Activated CD8-positive, alpha-beta T cell treated with anti-CD3 and anti-CD28 coated beads, Interleukin-2, amount 10 ng/mL, durations not matched to agents 7 days and 5 days (primary cell): ENCODE results near the gene GPR180. TPM values are rescaled to one million over a fixed set of nuclear protein-coding genes. Genes with fewer than 3 reads are reported as not detected.

Experiments
- ATAC-seq: fragments of 150-1000 bp; cut with Tn5 transposase; one replicate; pipeline ENCODE4 v1.10.0; 2021; ENCODE audit warnings: moderate library complexity
- CTCF ChIA-PET: fragments of 350-600 bp; sonication (Branson Sonifier 250); formaldehyde crosslinking; loops from one replicate; lab custom pipeline; 2021; ENCODE audit warnings: antibody characterized with exemption; lab: Charles Lee
- POLR2A ChIA-PET: fragments of 350-600 bp; sonication (Branson Sonifier 250); formaldehyde crosslinking; loops from one replicate; lab custom pipeline; 2021; ENCODE audit warnings: antibody characterized with exemption; lab: Charles Lee
- DNase-seq: peaks from one replicate; pipeline ENCODE4 v3.0.0-alpha.2; 2020
- H3K27ac Mint-ChIP-seq: one replicate; pipeline ENCODE4 v1.8.0; 2021; ENCODE audit warnings: mild to moderate bottlenecking, mixed read lengths
- H3K27me3 Mint-ChIP-seq: one replicate; pipeline ENCODE4 v1.8.0; 2021; ENCODE audit warnings: low read depth, mixed read lengths
- H3K36me3 Mint-ChIP-seq: one replicate; pipeline ENCODE4 v1.8.0; 2021; ENCODE audit warnings: low read depth, mixed read lengths
- H3K4me1 Mint-ChIP-seq: one replicate; pipeline ENCODE4 v1.8.0; 2021; ENCODE audit warnings: low read depth, mixed read lengths
- H3K4me3 Mint-ChIP-seq: one replicate; pipeline ENCODE4 v1.8.0; 2021; ENCODE audit warnings: mild to moderate bottlenecking, mixed read lengths
- H3K9me3 Mint-ChIP-seq: one replicate; pipeline ENCODE4 v1.8.0; 2022; ENCODE audit warnings: mixed read lengths; ENCODE audit not compliant: insufficient read depth
- total RNA-seq, 2 experiments: library from RNA; stranded (reverse); gene quantifications; one replicate each; pipeline ENCODE4 v1.2.3, GENCODE V29; 2021

The GPR180 gene
- total RNA-seq, 2 experiments from 2014 or later: 7.7 to 7.9 TPM

DNA sequence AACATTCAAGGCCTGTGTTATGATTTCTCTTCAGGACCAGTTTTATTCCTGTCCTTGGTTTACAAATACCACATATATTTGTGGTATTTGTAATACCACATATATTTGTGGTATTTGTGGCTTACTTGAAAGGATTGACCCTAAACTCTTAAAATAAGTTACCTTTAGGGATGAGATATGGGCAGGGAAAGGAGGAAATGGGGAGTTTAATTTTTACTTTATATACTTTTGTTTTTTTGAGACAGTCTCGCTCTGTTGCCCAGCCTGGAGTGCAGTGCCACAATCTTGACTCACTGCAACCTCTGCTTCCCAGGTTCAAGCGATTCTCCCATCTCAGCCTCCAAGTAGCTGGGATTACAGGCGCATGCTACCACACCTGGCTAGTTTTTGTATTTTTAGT, 3.4 kb upstream of the GPR180 start:
- peaks cover 19% of the 10 kb centered on the region for H3K36me3 Mint-ChIP-seq
- no peaks in the 10 kb centered on the region for H3K27me3 Mint-ChIP-seq
- ChIA-PET POLR2A (no interaction called here), CTCF (no interaction called here)
- ATAC-seq (no peak), DNase-seq (no peak)
- no peak overlapping the region for H3K27ac Mint-ChIP-seq
- H3K4me1 Mint-ChIP-seq: peaks cover 48% of the 10 kb centered on the region
- no peak overlapping the region for H3K4me3 Mint-ChIP-seq
- H3K9me3 Mint-ChIP-seq: no peaks in the 10 kb centered on the region

DNA sequence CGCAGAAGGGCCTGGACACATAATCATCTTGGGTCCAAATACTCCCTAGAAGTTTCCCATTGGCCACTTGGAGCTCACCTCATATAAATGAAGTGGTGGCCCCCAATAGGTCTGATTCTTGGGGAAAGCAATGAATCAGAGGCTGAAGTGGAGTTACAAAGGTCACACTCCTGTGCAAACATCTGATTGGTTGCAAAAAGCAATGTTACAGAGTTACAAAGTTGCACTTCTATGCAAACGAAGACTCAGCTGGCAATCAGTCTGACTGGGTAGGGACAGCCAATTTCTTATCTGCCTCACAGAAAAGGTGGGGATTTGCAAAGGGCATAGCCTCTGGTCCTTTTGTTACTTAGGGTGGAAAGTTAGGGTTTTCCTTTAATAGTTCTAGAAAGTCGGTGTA, 1.8 kb upstream of the GPR180 start:
- Mint-ChIP-seq H3K9me3 (no peaks in the 10 kb centered on the region), H3K27ac (no peak overlapping the region), H3K4me1 (peaks cover 43% of the 10 kb centered on the region), H3K27me3 (no peaks in the 10 kb centered on the region), H3K36me3 (peaks cover 10% of the 10 kb centered on the region), H3K4me3 (no peak overlapping the region)
- POLR2A ChIA-PET: no interaction called here
- ATAC-seq: no peak
- DNase-seq: no peak
- CTCF ChIA-PET: interaction anchor here (1.7 kb wide), 1 partner anchor 18 kb away, joined by 4 read pairs; no protein-coding TSS in a partner anchor

GRCh38 chr13:94602467-94602866, 810 bp downstream of the GPR180 start:
- Mint-ChIP-seq H3K4me3 (peak overlapping the region; percentile 87), H3K9me3 (no peaks in the 10 kb centered on the region), H3K36me3 (peaks cover 27% of the 10 kb centered on the region), H3K27me3 (no peaks in the 10 kb centered on the region), H3K27ac (peak overlapping the region; percentile 79), H3K4me1 (peaks cover 49% of the 10 kb centered on the region)
- ATAC-seq (no peak), DNase-seq (no peak)
- ChIA-PET POLR2A (no interaction called here), CTCF (interaction anchor here (0.7 to 2.3 kb wide), 4 partner anchors 14 to 167 kb away, joined by 3 to 19 read pairs (median 4); no protein-coding TSS in a partner anchor)

DNA sequence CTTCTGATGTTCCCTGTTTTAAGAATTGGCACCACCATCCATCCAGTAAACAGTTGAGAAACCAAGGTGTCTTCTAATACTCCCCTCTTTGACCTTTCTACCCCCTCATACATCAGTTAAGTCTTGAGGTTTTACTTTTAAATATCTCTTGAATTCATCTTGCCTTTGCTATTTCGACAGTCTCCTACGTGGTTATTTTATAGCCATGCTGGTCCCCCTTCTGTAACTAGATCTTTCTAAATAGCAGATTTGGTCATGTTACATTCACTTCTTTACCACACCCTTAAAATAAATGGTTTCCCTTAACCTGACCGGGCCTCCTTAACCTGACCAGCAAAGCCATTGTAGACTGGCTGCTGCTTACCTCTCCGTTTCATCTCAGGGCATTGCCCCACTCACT, 5.4 kb downstream of the GPR180 start:
- ATAC-seq (no peak), DNase-seq (no peak)
- ChIA-PET CTCF (no interaction called here), POLR2A (interaction anchor here (2.8 kb wide), 1 partner anchor 11 kb away, joined by 9 read pairs; the partner anchor contains the start of gene TGDS)
- Mint-ChIP-seq H3K27ac (no peak overlapping the region), H3K9me3 (no peaks in the 10 kb centered on the region), H3K4me3 (no peak overlapping the region), H3K4me1 (peaks cover 38% of the 10 kb centered on the region), H3K27me3 (no peaks in the 10 kb centered on the region), H3K36me3 (peaks cover 42% of the 10 kb centered on the region)

DNA sequence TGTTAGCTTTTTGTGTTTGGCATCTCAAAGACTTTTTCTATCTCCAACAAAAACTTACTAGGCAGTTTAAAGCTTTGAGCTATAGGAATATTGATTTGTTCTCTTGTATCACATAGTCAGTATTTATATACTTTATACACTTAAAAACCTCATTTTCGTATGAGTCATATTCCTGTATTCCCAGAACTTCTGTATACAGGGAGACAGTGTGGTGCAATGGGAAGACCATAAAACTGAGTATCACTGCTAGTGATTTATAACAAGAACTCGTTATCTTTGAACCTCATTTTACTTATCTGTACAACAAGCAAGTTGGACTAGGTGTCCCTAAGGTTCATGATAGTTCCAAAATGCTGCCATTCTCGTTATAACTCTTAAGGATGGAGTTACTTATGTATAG, 6.3 kb downstream of the GPR180 start:
- no peak for ATAC-seq
- no peak overlapping the region for H3K4me3 Mint-ChIP-seq
- peaks cover 33% of the 10 kb centered on the region for H3K4me1 Mint-ChIP-seq
- no peak overlapping the region for H3K27ac Mint-ChIP-seq
- no peaks in the 10 kb centered on the region for H3K27me3 Mint-ChIP-seq
- no peaks in the 10 kb centered on the region for H3K9me3 Mint-ChIP-seq
- no peak for DNase-seq
- ChIA-PET POLR2A (no interaction called here), CTCF (interaction anchor here (0.8 to 2.0 kb wide), 3 partner anchors 10 to 168 kb away, joined by 4 to 11 read pairs (median 4); no protein-coding TSS in a partner anchor)
- H3K36me3 Mint-ChIP-seq: peaks cover 41% of the 10 kb centered on the region

- H3K4me1 Mint-ChIP-seq: peaks cover 30% of the 10 kb centered on the region
- ChIA-PET CTCF (interaction anchor here (0.8 to 2.0 kb wide), 3 partner anchors 9 to 169 kb away, joined by 4 to 11 read pairs (median 4); no protein-coding TSS in a partner anchor), POLR2A (no interaction called here)
- no peak overlapping the region for H3K27ac Mint-ChIP-seq
- no peak for DNase-seq
- no peaks in the 10 kb centered on the region for H3K9me3 Mint-ChIP-seq
- H3K36me3 Mint-ChIP-seq: peaks cover 45% of the 10 kb centered on the region
- H3K27me3 Mint-ChIP-seq: no peaks in the 10 kb centered on the region
- no peak overlapping the region for H3K4me3 Mint-ChIP-seq
- no peak for ATAC-seq
Measured at GRCh38 chr13:94608586-94608985, 6.9 kb downstream of the GPR180 start.

DNA sequence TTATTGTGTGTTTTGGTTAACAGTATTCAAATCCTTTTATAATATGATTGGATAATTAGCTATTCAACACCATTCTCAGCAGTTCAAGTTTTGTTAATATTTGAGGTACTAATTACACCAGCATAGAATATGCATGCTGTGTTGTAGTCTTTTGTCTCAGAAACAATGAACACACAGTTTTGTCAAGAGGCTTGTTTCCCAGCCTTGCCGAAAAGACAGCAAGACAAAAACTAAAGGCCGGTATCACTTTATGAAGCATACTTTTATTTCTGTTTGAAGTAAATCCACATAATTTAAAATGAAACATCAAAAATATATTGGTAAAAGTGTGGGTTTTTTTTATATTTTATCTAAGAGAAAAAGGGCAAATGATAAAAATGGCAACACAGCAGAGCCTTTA, 7.5 kb downstream of the GPR180 start:
- no peak for ATAC-seq
- peaks cover 49% of the 10 kb centered on the region for H3K36me3 Mint-ChIP-seq
- no peaks in the 10 kb centered on the region for H3K27me3 Mint-ChIP-seq
- no peak overlapping the region for H3K4me3 Mint-ChIP-seq
- no peaks in the 10 kb centered on the region for H3K9me3 Mint-ChIP-seq
- CTCF ChIA-PET: interaction anchor here (1.1 to 2.0 kb wide), 2 partner anchors 9 to 175 kb away, joined by 3 to 11 read pairs; no protein-coding TSS in a partner anchor
- no peak overlapping the region for H3K27ac Mint-ChIP-seq
- DNase-seq: no peak
- peaks cover 28% of the 10 kb centered on the region for H3K4me1 Mint-ChIP-seq
- POLR2A ChIA-PET: no interaction called here

GRCh38 chr13:94610475-94610874, 8.8 kb downstream of the GPR180 start:
- no peak overlapping the region for H3K27ac Mint-ChIP-seq

DNA sequence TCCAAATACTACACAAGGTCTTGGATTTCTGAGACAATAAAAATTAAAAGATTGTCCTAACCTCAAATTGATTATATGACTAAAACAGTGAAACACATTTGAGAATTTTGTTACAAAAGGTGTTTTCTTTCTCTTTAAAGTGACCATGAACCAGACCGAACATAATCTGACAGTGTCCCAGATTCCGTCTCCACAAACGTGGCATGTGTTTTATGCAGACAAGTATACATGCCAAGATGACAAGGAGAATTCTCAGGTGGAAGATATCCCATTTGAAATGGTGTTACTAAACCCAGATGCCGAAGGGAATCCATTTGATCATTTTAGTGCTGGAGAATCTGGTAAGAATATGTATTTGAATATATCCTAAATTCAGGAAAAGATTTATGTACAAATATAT, 10.4 kb downstream of the GPR180 start:
- no peak overlapping the region for H3K4me3 Mint-ChIP-seq
- no peak for ATAC-seq
- peaks cover 26% of the 10 kb centered on the region for H3K4me1 Mint-ChIP-seq
- no peak overlapping the region for H3K27ac Mint-ChIP-seq
- CTCF ChIA-PET: interaction anchor here (1.5 to 11.3 kb wide), 2 partner anchors 16 to 176 kb away, joined by 3 to 294 read pairs; partner anchors contain the start of gene TGDS
- H3K36me3 Mint-ChIP-seq: peaks cover 41% of the 10 kb centered on the region
- POLR2A ChIA-PET: no interaction called here
- H3K9me3 Mint-ChIP-seq: no peaks in the 10 kb centered on the region
- H3K27me3 Mint-ChIP-seq: no peaks in the 10 kb centered on the region
- no peak for DNase-seq

More at GRCh38 chr13:94610475-94610874, 8.8 kb downstream of the GPR180 start:
- H3K4me3 Mint-ChIP-seq: no peak overlapping the region
- ChIA-PET CTCF (no interaction called here), POLR2A (no interaction called here)
- H3K27me3 Mint-ChIP-seq: no peaks in the 10 kb centered on the region
- peaks cover 27% of the 10 kb centered on the region for H3K4me1 Mint-ChIP-seq
- no peak for ATAC-seq
- DNase-seq: no peak
- peaks cover 53% of the 10 kb centered on the region for H3K36me3 Mint-ChIP-seq
- no peaks in the 10 kb centered on the region for H3K9me3 Mint-ChIP-seq

DNA sequence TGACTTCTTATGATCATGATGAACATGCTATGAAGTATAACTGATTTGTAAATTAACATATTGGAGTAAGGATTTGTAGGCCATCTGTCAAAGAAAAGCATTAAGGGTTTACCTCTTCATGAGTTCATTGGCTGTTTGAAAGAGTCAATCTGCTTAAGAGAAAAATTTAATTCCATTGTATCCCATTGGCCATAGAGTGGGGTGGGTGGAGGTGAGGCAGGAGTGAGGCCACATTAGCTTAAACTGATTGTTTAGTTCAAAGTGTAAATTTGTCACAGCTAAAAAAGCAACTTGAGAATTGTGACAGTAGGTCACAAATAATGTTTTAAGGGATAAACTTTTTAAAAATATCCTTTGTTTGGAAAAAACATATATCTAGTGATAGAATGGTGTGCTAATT, 11.4 kb downstream of the GPR180 start:
- no peak for ATAC-seq

GRCh38 chr13:94617389-94618000, 15.8 kb downstream of the GPR180 start:
- Mint-ChIP-seq H3K36me3 (peaks cover 37% of the 10 kb centered on the region), H3K27ac (no peak overlapping the region), H3K4me1 (peaks cover 18% of the 10 kb centered on the region), H3K27me3 (no peaks in the 10 kb centered on the region), H3K4me3 (no peak overlapping the region), H3K9me3 (no peaks in the 10 kb centered on the region)
- DNase-seq (peak; percentile 56), ATAC-seq (no peak)
- CTCF ChIA-PET: interaction anchor here (0.6 to 11.3 kb wide), 40 partner anchors 9 to 787 kb away, joined by 3 to 294 read pairs (median 5); partner anchors contain the start of genes GPR180 and TGDS
- POLR2A ChIA-PET: interaction anchor here (1.5 kb wide), 1 partner anchor 68 kb away, joined by 3 read pairs; no protein-coding TSS in a partner anchor

More for the DNA sequence above, 11.4 kb downstream of the GPR180 start:
- H3K27ac Mint-ChIP-seq: no peak overlapping the region
- peaks cover 37% of the 10 kb centered on the region for H3K36me3 Mint-ChIP-seq
- POLR2A ChIA-PET: interaction anchor here (0.6 kb wide), 1 partner anchor 47 kb away, joined by 3 read pairs; no protein-coding TSS in a partner anchor
- H3K27me3 Mint-ChIP-seq: no peaks in the 10 kb centered on the region
- CTCF ChIA-PET: interaction anchor here (1.0 to 11.3 kb wide), 3 partner anchors 17 to 189 kb away, joined by 3 to 294 read pairs (median 3); partner anchors contain the start of gene TGDS
- no peak for DNase-seq
- no peaks in the 10 kb centered on the region for H3K9me3 Mint-ChIP-seq
- no peak overlapping the region for H3K4me3 Mint-ChIP-seq
- peaks cover 20% of the 10 kb centered on the region for H3K4me1 Mint-ChIP-seq
